Erythroblast (primary cell): ENCODE data around the gene AP1M2.

Source experiments
- GATA1 ChIP-seq: IDR thresholded peaks from 2 replicates; pipeline ENCODE4 v1.6.1; 2011; ENCODE audit warnings: low read depth, mild to moderate bottlenecking, control low read depth, low read length, moderate library complexity
- POLR2A ChIP-seq: IDR thresholded peaks from 2 replicates; pipeline ENCODE4 v1.6.1; 2011; ENCODE audit warnings: mild to moderate bottlenecking, low read length

DNA sequence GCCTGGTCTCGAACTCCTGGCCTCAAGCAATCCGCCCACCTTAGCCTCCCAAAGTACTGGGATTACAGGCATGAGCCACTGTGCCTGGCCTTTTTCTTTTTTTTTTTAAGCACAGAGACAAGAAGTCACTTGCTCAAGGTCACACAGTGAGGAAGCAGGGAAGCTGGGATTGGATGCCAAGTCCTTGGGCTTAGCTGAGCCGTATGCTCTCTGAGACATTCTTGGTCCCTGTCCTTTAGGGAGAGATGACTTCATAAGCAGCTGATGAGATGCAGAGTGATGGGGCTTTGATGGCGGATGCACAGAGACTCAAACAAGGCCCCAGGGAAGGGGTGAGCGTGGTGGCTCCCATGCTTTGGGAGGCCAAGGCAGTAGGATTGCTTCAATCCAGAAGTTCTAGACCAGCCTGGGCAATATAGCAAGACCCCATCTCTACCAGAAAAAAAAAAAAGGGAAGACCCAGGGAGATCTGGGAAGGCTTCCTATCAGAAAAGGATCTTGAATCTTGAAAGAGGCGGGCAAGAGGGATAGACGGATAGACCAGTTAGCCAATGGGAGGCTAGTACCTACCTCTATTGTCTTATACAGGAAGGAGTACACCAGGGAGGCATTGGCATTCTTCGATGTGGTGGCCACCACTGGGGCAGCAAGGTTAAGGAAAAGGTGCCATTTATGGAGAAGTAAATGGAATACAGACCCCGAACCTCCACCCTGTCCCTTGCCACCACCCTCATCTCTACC, 3.9 kb downstream of the AP1M2 start:
- TF ChIP-seq POLR2A = no peak
- TF ChIP-seq GATA1 = no peak
